HG03469 (cell line): ENCODE measurements around the gene CUX1.
"Not testable (repeated sequence)": the region's sequence is repeated elsewhere in the genome, so short reads cannot be mapped to it uniquely, and the experiment has no call there.

Source experiments
- ATAC-seq: cut with Tn5 transposase; IDR thresholded peaks from one replicate; pipeline ENCODE4 v1.9.1; 2021; ENCODE audit warnings: mild to moderate bottlenecking, moderate library complexity, moderate number of reproducible peaks; ENCODE audit not compliant: unreplicated experiment

The CUX1 gene

DNA sequence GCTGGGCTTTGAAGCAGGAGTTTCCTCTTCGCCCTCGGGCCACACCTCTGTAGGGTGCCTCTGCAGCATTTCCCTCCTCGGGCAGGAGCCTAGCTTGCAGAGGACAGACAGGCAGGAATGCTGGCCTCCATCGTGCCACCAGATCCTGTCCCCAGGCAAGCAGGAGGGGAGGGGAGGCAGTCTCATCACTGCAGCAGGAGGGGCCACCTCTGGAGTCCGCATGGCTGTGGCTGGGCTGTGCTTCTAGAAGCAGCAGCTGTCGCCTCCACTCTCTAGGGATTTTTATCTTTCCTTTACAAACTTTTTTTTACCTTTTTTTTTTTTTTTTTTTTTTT lies 181.4 kb downstream of the CUX1 start:
- ATAC-seq: no peak

DNA sequence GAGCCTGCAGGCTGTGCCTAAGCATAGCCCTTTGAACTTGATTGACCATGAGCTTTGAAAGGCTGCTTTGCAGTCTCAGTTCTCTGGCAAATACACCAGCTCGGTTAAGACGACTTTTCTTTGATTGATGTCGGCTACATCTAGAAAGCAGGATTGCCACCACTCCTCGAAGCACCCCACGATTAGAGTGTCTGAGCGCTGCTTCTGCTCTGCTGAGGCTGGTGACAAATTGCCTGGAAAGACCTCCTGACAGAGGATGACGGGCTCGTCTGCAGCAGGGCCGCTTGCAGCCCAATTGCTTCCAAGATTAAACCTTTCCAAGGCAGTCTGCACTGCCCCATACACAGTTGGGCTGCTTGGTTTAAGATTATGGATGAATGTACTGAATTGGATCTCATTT lies 182.0 kb downstream of the CUX1 start:
- ATAC-seq: no peak

DNA sequence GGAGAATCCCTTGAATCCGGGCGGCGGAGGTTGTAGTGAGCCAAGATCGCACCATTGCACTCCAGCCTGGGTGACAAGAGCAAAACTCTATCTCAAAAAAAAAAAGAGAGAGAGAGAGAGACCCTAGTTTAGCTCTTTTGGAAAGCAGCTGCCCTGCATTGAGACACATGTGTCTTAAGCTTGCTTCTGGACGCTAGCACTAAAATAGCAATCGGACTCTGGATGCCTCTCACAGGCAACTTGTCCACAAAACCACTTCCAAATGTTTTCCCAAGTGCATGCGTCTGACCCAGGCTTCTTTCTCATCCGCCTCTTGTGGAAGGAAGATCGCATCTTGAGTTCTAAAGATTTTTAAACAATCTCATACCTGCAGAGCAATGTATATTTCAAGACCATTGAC lies 182.7 kb downstream of the CUX1 start:
- no peak for ATAC-seq

DNA sequence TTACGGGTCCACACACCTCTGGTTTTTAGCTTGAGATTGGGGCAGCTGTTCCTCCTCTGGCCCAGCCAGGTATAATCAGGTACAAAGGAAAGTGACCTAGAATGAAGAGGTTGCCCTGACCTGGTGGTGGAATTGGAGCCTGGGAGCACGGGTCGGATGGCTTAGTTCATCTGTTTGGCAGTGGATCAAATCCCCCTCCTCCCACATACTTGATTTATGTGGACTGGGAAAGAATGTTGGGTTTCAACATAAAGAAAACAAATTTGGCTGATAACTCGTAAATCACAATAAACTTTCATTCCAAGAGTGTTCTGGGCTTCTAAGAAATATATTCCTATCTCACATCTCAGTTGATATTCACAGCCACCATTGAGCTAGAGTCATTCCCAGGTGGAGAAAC lies 186.8 kb downstream of the CUX1 start:
- no peak for ATAC-seq

DNA sequence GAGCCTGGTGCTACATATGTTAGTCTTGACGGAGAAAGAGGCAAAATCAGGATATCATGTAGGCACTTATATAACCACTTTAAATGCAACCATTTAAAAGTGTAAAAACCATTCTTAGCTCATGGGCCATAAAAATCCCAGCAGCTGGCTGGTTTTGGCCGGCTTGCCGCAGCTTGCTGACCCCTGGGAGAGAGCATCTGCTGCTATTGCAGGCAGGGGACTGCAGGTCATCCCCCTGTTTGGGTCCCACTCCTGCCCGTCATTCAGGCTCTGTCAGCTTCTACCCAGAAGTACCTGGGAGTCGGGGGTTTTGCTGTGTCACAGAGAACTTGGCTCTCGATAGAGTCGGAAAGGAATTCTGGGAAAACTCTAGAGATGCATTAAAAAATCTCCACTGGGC lies 187.4 kb downstream of the CUX1 start:
- no peak for ATAC-seq

DNA sequence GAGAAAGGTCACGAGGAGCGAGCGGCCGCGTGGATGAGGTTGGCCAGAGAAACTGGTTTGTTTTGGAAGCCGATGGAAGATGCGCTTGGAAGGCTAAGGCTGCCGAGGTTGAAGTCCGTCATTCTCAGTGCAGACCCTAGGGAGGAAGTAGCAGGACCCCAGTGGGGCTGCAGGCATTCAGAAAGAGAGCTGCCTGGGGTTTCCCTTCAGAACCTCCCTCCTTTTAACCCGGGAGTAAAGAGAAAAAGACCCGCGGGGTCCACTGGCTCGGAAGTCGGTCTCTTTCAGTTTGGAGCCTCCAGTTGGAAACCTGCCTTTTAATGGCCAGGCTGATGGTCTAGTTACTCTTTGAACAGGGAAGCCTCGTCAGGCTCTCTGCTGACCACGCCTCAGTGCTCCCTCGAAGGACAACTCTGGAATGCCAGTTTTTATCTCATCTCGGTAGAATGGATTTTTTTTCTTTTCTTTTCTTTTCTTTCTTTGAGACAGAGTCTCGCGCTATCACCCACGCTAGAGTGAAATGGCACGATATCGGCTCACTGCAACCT lies 188.6 kb downstream of the CUX1 start:
- no peak for ATAC-seq

DNA sequence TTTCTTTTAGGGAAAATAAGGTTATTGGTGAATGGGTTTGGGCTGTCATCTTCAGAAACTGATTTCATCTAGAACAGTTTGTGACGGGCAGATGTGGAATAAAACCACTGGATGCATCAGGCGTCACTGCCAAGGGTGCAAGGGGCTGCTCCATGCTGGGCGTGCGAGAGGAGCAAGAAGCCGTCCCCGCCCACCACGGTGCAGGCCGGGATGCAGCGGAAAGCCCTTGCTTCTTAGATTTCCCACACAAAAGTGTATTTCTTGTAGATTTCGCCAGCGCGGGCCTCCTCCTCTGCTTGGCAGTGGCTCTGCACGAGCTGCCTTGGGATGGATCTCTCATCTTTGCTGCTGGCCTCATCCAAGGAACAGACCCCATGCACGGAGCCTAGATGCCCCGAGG lies 189.3 kb downstream of the CUX1 start:
- no peak for ATAC-seq

DNA sequence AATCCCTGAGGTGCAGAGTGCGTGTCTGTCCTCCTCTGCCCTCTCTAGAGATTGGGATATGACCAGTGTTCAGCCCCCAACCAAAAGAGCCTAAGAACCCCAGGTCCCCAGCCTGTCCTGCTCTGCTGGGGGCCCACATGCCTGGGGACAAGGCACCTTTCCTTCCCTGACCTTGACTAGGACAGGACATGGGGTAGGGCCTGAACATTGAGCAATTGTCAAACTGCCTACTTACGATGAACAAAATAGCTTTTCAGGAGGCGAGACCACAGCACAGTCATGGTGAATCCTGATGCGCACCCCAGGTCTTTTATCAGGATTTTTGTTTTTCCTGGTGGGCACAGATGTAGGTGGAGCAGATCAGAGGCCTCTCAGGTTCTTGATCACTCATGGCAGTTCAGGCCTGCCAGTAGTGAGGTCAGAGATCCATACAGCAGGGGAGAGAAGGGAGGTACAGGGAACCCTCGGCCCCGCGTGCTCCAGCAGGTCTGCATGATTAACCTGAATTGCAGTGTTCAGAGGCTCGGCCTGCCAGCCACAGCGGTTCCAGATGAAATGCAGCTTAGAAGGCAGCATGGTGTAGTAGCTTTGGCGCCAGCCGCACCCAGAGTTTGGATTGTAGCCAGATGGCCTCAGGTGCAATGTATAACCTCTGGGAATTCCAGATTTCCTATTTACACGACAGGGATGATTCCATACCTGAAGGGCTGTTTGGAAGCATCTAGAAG lies 191.3 kb downstream of the CUX1 start:
- no peak for ATAC-seq

DNA sequence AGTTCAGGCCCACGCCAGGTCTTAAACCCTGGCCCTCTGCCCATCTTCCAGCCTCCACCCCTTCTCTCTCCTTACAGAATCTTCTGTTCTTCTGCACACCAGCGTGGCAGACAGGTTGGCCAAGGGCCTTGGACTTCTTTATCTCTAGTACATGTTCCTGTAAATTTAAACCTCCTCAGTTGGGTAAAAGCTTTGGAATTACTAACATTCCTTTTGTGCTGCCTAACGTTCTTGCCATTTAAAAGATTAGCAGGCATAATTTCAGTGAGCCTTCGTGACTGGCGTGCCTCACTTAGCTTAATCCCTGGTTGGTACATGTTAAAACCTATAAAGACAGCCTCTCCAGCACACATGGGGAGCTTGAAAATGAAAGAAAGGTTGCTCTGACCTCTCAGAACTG lies 192.2 kb downstream of the CUX1 start:
- no peak for ATAC-seq

DNA sequence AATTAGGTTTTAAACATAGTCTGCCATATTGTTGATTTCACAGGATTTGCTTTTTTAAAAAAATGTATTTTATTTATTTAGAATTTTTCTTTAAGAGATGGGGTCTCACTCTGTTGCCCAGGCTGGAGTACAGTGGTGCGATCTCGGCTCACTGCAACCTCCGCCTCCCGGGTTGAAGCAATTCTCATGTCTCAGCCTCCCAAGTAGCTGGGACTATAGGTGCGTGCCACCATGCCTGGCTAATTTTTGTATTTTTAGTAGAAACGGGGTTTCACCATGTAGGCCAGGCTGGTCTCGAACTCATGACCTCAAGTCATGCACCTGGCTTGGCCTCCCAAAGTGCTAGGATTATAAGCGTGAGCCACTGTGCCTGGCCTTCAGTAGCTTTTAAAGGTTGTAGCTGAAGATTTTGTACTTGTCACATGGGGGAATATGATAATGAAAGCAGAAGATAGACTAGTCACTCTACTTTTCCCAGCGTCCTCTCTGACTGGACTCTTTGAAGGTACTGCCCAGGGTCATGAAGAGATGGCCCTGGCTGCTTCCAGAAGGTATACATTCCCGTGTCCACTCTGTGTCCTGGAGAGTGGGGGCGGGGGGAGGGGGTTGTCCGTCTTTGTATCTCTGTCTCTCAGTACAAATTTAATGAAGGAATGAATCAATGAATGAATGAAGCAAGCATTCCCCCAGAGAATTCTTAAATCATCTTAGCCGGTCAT lies 194.8 kb downstream of the CUX1 start:
- not testable (repeated sequence) for ATAC-seq

DNA sequence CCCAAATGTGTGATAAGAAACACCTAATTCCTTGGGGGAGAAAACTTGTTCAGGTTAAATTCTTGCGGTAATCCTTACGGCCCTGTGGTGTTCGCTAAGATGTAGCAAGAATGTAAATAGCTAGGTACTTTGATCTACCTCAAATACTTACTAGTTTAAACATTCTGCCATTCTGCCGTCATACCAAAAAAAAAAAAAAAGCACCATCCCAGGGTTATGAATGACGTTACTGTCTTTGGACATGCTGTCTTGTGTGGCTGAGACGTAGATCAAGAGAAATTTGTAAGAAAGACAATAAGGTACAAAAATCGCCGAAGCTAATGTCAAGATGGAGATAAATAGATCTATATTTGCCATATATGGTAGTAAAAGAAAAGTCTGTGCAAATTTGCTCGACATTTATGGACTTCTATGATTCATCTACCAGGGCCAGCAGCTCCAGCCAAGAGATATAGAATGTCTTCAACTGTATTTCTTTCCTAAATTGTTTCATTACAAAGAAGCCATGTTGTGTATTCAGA lies 195.6 kb downstream of the CUX1 start:
- ATAC-seq: no peak

DNA sequence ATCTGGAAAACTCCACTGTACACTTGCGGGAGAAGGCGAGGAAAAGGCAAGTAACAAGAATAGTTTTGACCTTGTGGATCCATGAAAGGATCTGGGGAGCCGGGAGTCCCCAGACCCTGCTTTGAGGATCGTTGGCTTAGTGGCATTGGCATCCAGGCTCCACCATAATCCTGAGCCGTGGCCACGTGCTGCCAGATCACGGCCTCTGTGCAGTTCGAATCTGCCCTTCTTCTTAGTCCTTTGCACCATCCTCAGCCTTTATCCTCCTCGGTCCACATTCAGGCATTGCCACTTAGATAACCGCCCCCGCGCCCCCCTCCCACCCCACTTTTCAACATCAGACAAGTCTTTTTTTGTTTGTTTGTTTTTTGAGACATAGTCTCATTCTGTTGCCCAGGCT lies 201.4 kb downstream of the CUX1 start:
- ATAC-seq: no peak

DNA sequence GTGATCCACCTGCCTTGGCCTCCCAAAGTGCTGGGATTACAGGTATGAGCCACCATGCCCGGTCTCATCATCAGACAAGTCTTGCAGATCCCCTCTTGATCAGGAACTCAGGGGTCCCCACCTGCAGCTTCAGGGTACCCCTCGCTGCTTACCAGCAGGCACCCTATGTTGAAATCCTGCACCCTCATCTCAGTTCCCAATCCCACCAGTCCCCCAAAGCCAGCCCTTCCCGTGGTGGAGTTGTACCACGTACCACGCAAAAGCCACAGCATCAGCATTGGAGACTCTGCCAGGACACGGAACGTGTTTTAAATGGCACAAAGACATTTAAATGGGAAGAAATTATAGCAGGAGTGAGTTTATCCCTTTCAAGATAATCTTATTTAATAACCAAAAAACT lies 202.0 kb downstream of the CUX1 start:
- ATAC-seq: no peak

DNA sequence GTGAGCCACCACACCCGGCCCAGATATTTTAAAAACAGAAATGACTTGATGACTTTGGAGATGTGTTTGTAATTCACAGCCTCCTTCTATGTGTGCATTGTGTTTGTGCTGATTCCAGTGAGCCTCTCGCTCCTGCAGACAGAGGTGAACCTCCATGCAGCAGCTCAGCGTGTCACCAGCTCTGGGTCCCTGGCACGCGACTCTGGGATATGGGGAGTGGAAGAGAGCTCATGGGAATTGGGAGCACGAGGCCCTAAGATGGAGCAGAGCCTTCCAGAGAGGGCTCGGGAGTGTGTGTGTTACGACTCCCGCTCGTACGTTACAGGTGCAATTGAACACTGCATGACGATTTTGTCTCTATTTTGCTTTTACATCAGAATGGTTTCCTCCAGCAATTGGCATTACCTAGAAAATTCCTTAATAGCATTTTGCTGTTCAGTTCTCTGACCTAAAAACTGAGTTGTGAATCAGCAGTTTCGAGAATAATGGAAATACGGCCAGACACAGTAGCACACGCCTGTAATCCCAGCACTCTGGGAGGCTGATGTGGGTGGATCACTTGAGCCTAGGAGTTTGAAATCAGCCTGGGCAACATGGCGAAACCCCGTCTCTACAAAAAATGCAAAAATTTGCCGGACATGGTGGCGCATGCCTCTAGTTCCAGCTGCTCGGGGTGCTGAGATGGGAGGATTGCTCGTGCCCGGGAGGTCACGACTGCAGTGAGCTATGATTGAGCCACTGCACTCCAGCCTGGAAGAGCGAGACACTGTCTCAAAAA lies 204.6 kb downstream of the CUX1 start:
- no peak for ATAC-seq

DNA sequence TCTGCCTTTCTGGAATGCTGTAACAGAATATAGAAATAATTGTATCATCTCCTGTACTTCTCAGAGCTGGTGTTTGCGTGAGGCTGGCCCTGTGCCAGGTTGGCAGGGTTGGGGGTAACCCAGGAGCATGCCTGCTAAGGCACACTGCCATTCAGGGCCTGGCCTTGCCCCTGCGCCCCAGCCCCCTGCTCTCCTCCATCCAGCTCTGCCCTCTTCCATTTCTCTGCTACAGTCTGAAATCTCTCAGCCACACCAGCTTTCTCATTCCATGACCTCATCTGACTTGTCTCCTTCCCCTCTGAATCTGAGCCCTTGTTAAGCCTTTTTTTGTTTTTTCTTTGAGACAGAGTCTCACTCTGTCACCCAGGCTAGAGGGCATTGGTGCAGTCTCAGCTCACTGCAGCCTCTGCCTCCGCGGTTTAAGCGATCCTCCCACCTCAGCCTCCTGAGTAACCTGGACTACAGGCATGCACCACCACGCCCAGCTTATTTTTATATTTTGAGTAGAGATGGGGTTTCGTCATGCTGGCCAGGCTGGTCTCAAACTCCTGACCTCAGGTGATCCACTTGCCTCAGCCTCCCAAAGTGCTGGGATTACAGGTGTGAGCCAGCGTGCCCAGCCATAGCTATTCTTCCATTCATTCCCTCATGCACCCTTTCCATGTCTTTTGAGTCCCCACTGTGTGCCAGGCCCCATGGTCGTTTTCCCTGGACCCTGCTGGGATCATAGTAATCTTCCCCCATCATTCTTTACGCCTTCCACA lies 206.8 kb downstream of the CUX1 start:
- no peak for ATAC-seq

DNA sequence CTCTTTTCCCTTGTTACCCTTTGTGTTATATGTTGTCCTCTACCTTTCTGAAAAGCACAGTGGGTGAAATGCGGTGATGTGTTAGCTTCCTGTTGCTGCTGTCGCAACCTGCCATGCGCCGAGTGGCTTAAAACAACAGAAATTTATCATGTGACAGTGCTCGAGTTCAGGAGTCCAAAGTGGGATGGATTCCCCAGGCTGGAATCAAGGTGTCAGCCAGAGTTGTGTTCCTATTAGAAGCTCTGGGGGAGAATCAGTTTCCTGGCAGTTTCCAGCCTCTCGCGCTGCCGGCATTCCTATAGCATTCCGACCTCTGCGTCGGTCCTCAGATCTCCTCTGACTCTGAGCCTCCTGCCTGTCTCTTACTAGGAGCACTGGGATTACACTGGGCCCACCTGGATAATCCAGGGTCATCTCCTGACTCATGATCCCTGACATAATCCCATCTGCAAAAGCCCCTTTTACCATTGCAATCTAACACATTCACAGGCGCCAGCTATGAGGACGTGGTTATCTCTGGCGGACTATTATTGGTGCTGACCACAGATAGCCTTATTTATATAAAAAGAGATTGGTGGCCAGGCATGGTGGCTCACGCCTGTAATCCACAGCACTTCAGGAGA lies 207.5 kb downstream of the CUX1 start:
- no peak for ATAC-seq

DNA sequence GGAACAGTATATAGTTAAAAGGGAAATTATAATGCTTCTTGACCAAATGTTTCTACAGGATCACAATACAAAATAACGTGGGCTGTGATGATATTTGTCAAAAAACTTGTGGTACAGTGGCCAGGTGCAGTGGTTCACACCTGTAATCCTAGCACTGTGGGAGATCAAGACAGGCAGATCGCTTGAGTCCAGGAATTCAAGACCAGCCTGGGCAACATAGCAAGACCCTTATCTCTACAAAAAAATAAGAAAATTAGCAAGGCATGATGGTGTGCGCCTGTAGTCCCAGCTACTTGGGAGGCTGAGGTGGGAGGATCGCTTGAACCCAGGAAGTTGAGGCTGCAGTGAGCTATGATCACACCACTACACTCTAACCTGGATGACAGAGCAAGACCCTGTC lies 208.4 kb downstream of the CUX1 start:
- not testable (repeated sequence) for ATAC-seq

DNA sequence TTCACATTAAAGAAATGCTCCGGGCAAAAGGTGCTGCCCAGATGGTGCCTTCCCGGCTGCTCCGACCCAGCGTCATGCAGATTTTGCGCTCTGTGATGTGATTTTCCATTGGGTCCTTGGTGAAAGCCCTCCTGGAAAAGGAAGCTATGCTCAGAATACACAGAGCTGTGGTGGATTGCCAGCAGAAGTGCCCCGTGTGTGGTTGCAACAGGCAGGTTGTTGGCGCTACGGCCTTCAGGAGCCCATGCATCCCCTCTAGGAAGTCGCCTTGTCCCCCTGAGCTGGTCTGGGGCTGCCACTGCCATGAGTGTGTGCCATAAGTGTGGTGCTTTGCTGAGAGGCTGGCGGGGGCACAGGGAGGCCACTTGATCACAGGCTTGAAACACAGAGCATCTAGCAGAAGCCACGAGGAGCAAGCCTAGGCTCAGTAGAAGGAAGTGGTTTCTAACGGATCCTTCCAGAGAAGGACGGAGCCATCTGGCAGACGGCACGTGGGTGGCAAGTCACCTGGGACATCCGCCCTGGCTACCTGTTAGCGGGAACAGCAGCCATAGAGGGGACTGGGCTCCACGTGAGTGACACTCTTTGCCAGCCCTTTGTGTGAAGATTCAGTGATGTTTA lies 210.9 kb downstream of the CUX1 start:
- no peak for ATAC-seq

DNA sequence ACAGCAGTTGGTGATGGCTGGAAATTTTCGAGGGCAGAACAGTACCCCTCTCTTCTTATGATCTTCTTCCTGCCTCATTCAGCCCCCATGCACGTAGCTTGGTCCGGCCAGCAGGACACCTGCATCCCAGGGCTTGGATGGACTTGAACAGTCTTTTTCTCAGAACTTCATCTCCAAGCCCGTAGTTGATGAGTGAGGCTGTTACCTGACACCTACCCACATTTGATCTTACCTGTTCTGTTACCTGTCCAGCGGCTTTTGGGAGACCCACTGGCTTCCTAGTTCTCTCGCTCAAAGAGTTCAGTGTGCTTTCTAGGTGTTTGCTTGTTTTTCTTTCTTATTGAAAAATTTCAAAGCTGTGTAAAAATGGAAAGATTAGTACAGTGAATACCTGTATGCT lies 212.2 kb downstream of the CUX1 start:
- no peak for ATAC-seq

DNA sequence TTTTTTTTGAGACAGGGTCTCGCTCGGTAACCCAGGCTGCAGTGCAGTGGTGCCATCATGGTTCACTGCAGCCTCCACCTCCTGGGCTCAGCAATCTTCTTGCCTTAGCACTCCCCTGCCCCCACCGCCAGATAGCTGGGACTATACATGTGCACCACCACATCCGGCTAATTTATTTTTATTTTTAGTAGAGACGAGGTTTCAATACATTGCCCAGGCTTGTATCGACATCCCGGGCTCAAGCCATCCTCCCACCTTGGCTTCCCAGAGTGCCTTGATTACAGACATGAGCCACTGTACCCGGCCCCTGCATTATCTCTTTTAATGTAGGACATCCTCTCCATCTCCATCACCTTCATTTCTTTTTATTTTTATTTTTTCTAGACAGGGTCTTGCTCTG lies 213.3 kb downstream of the CUX1 start:
- ATAC-seq: no peak
